ENCODE data around the gene STARD3NL.

GRCh38 chr7:38153515-38153914 lies 24.5 kb upstream of the STARD3NL start:
- no peak for TF ChIP-seq YY1 (IDR thresholded peaks at IDR 0.05; ENCODE audit: insufficient read depth, insufficient read length)
- no peak for TF ChIP-seq SUZ12 (IDR thresholded peaks at IDR 0.05; ENCODE audit: extremely low read depth, insufficient read depth, insufficient read length)
- TF ChIP-seq ZNF274 (IDR thresholded peaks at IDR 0.05; ENCODE audit: low read depth, low read length) = no peak
